HepG2 (cell line): Measurements from ENCODE around the gene ITIH1. TPM values are rescaled to one million over a fixed set of nuclear protein-coding genes. Genes with fewer than 3 reads are reported as not detected.

Experiments
- ATAC-seq: fragments of 200-7000 bp; cut with Tn5 transposase; 3 replicates; pipeline ENCODE4 v1.9.1; 2020; ENCODE audit warnings: mild to moderate bottlenecking, moderate library complexity
- BruUV-seq: library from RNA; stranded (reverse); fragments of 400-500 nt; replicated peaks from 2 replicates; lab custom pipeline; 2021; lab: Mats Ljungman, UMichigan
- CTCF ChIA-PET: fragments of 300-600 bp; formaldehyde crosslinking; extraction: SDS; loops from one replicate; lab custom pipeline; 2021; ENCODE audit warnings: low total read pairs, inconsistent platforms, low intra/inter-chr PET ratio; lab: Yijun Ruan, JAX
- POLR2A ChIA-PET: fragments of 350-600 bp; sonication (Branson Sonifier 250); formaldehyde crosslinking; loops from one replicate; lab custom pipeline; 2020; ENCODE audit warnings: antibody characterized with exemption, inconsistent platforms; lab: Yijun Ruan, JAX
- DNase-seq: peaks from one replicate; pipeline ENCODE4 v3.0.0-alpha.2; 2015; ENCODE audit warnings: low spot score
- FAIRE-seq: peaks from 3 replicates; lab custom pipeline; 2011; peaks lifted over from hg19 to GRCh38; lab: Jason Lieb, UNC
- H2AFZ ChIP-seq: one replicate; pipeline ENCODE4 v1.6.1; 2011; ENCODE audit warnings: low read length, inconsistent platforms
- H3K27ac ChIP-seq: fragments of 300-600 bp; 3 replicates; pipeline ENCODE4 v1.8.0; 2011; ENCODE audit warnings: mixed run types, mild to moderate bottlenecking, mixed read lengths, low read length, inconsistent platforms; ENCODE audit not compliant: insufficient read depth; ENCODE audit errors: extremely low read length
- H3K27me3 ChIP-seq, 2 experiments: fragments of 200-600 bp in 1 of 2; 2 replicates in 1 of 2; 3 replicates in 1 of 2; pipeline versions ENCODE4 v1.6.0 to v1.8.0; 2011; ENCODE audit warnings: low read length in 2 of 2, mild to moderate bottlenecking in 2 of 2, moderate library complexity in 2 of 2, inconsistent platforms in 1 of 2; ENCODE audit not compliant: insufficient read depth in 2 of 2, control insufficient read depth in 1 of 2
- H3K36me3 ChIP-seq, 2 experiments: fragments of 200-600 bp in 1 of 2; replicated peaks in 1 of 2; 2 replicates in 1 of 2; 3 replicates in 1 of 2; pipeline versions ENCODE4 v1.5.1 to v1.8.0; 2011; ENCODE audit warnings: low read length in 2 of 2, inconsistent platforms in 1 of 2; ENCODE audit not compliant: insufficient read depth in 2 of 2, control insufficient read depth in 1 of 2
- H3K4me1 ChIP-seq: 2 replicates; pipeline ENCODE4 v1.5.1; 2012; ENCODE audit warnings: low read length, inconsistent platforms; ENCODE audit not compliant: insufficient read depth
- H3K4me2 ChIP-seq: 2 replicates; pipeline ENCODE4 v1.6.0; 2011; ENCODE audit warnings: low read depth, low read length, inconsistent platforms
- H3K4me3 ChIP-seq, 3 experiments: fragments of 200-600 bp in 1 of 3; sonication (generic), shearing (Covaris generic) in 1 of 3; replicated peaks in 1 of 3; 2 replicates each; pipeline ENCODE4 v1.5.1; 2011 to 2016; ENCODE audit warnings: low read length in 3 of 3, inconsistent platforms in 2 of 3, low read depth in 2 of 3, mild to moderate bottlenecking in 2 of 3, control low read depth in 1 of 3, mixed read lengths in 1 of 3; ENCODE audit not compliant: insufficient read depth in 1 of 3
- H3K79me2 ChIP-seq: one replicate; pipeline ENCODE4 v1.6.1; 2011; ENCODE audit warnings: low read length, inconsistent platforms; ENCODE audit not compliant: insufficient read depth
- H3K9ac ChIP-seq: 2 replicates; pipeline ENCODE4 v1.6.0; 2011; ENCODE audit warnings: mild to moderate bottlenecking, low read depth, low read length, inconsistent platforms; ENCODE audit not compliant: insufficient read depth
- H3K9me3 ChIP-seq: 2 replicates; pipeline ENCODE4 v1.5.1; 2012; ENCODE audit warnings: mild to moderate bottlenecking, low read length
- H4K20me1 ChIP-seq: 2 replicates; pipeline ENCODE4 v1.6.0; 2011; ENCODE audit warnings: inconsistent platforms, mild to moderate bottlenecking, low read length, moderate library complexity; ENCODE audit not compliant: insufficient read depth
- AGO2 ChIP-seq: fragments of 200-400 bp; formaldehyde crosslinking; optimal IDR thresholded peaks from 2 replicates; pipeline ENCODE3; 2017; ENCODE audit warnings: mild to moderate bottlenecking, low read depth, low read length, moderate library complexity
- GFI1 ChIP-seq: sonication (generic); formaldehyde crosslinking; IDR thresholded peaks from 2 replicates; pipeline ENCODE4 v1.5.0; 2020; ENCODE audit warnings: missing genetic modification reagents, mild to moderate bottlenecking, borderline replicate concordance
- JDP2 ChIP-seq: sonication (generic); formaldehyde crosslinking; IDR thresholded peaks from 2 replicates; pipeline ENCODE4 v1.8.1; 2022; ENCODE audit warnings: missing genetic modification reagents, borderline replicate concordance
- KDM4B ChIP-seq: sonication (generic); formaldehyde crosslinking; IDR thresholded peaks from 2 replicates; pipeline ENCODE4 v1.4.0; 2020; ENCODE audit warnings: missing genetic modification reagents
- KMT2B ChIP-seq: IDR thresholded peaks from 2 replicates; pipeline ENCODE4 v1.6.1; 2016; ENCODE audit warnings: missing genetic modification reagents, missing compliant biosample characterization
- NKX3-1 ChIP-seq: sonication (generic); formaldehyde crosslinking; IDR thresholded peaks from 2 replicates; pipeline ENCODE4 v1.5.0; 2020; ENCODE audit warnings: missing genetic modification reagents
- NR1H2 ChIP-seq: sonication (generic); formaldehyde crosslinking; IDR thresholded peaks from 2 replicates; pipeline ENCODE4 v1.8.1; 2022; ENCODE audit warnings: low read depth, missing genetic modification reagents, borderline replicate concordance
- RFXAP ChIP-seq: sonication (generic); formaldehyde crosslinking; IDR thresholded peaks from 2 replicates; pipeline ENCODE4 v1.4.0; 2020; ENCODE audit warnings: missing genetic modification reagents, borderline replicate concordance
- SNAI1 ChIP-seq: sonication (generic); formaldehyde crosslinking; IDR thresholded peaks from 2 replicates; pipeline ENCODE4 v1.5.0; 2020; ENCODE audit warnings: mild to moderate bottlenecking, missing genetic modification reagents, borderline replicate concordance
- ZBTB3 ChIP-seq: sonication (generic); formaldehyde crosslinking; IDR thresholded peaks from 2 replicates; pipeline ENCODE4 v1.4.0; 2020; ENCODE audit warnings: low read depth, mild to moderate bottlenecking, moderate library complexity, missing genetic modification reagents, borderline replicate concordance
- ZFX ChIP-seq: sonication (generic); formaldehyde crosslinking; IDR thresholded peaks from 2 replicates; pipeline ENCODE4 v1.4.0; 2020; ENCODE audit warnings: mild to moderate bottlenecking, low read depth, missing genetic modification reagents, moderate library complexity
- ZKSCAN1 ChIP-seq: fragments of 150-350 bp; IDR thresholded peaks from 2 replicates; pipeline ENCODE4 v1.6.1; 2014; ENCODE audit warnings: low read length
- ZNF891 ChIP-seq: sonication (generic); formaldehyde crosslinking; IDR thresholded peaks from 2 replicates; pipeline ENCODE4 v1.5.0; 2020; ENCODE audit warnings: mild to moderate bottlenecking, missing genetic modification reagents
- WGBS: methylation state at CpG from one replicate; pipeline ENCODE4 v1.1.6; 2017; ENCODE audit warnings: low lambda C conversion rate; 5-methylcytosine and 5-hydroxymethylcytosine counted together
- in situ Hi-C: cut with HindIII; loops from 2 replicates; pipeline ENCODE4 v1.10.0; 2017; ENCODE audit warnings: low pct_unique_long_range_greater_than_20kb; ENCODE audit not compliant: extremely low pct_ligation_motif_present
- intact Hi-C: fragments of 100-400 bp; cut with micrococcal nuclease; formaldehyde crosslinking; loops from one replicate; pipeline ENCODE4 v1.10.0; 2022; ENCODE audit not compliant: unreplicated experiment
- polyA plus RNA-seq, 8 experiments: library from polyadenylated mRNA; depleted of rRNA in 3 of 8; stranded (reverse) in 7 of 8; unstranded in 1 of 8; fragments of >200 nt; fragmentation: Illumina TruSeq in 4 of 8; extraction: Trizol in 4 of 8; gene quantifications; 2 replicates each; pipeline versions ENCODE4 v1.2.1 to v1.2.3, GENCODE V29; 2011 to 2016; ENCODE audit warnings: low read depth in 4 of 8, missing spikeins in 1 of 8, mixed read lengths in 1 of 8; ENCODE audit not compliant: insufficient read depth in 1 of 8
- total RNA-seq, 5 experiments: library from RNA; depleted of rRNA; stranded (reverse); fragments of >200 nt; fragmentation: Illumina TruSeq; extraction: Trizol; gene quantifications; 2 replicates each; pipeline ENCODE4 v1.2.3, GENCODE V29; 2016; ENCODE audit warnings: low read depth in 1 of 5
- TF ChIP-seq, protein P1 (sequence below): sonication (generic); formaldehyde crosslinking; IDR thresholded peaks from 2 replicates; pipeline ENCODE4 v1.5.1; 2020; ENCODE audit warnings: mild to moderate bottlenecking, moderate library complexity, missing genetic modification reagents
- TF ChIP-seq, protein P2 (sequence below): sonication (generic); formaldehyde crosslinking; IDR thresholded peaks from 2 replicates; pipeline ENCODE4 v1.4.0; 2020; ENCODE audit warnings: low read depth, missing genetic modification reagents
- TF ChIP-seq, protein P3 (sequence below): IDR thresholded peaks from 2 replicates; pipeline ENCODE4 v1.4.0; 2020; ENCODE audit warnings: mild to moderate bottlenecking, missing genetic modification reagents

ITIH1 gene
- total and polyA plus RNA-seq, 2 of the 13 experiments (the other 11 are each of a cell fraction or from before 2014, with no cell fraction given) = 12.3 to 19.6 TPM

DNA sequence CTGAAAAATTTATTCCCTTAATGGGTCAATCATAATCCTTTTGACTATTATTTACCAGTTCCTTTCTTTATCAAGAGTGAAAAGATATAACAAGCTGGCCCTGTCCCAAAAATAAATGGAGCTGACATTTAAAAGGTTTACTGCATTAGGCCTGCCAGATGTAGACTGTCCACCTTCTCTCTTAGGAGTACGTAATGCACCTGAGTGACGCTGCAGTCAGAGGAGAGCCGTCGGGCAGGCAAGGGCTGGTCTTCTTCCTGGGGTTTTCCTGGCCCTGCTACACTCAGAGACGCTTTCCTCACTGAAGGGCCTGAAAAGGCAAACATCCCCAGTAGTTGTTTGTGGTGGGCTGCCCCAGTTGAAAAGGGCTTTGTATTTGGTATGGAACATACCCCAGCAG is 34.2 kb upstream of the ITIH1 start:
- no peaks in the 10 kb centered on the region for H3K79me2 ChIP-seq
- FAIRE-seq (no peak), DNase-seq (no peak), ATAC-seq (no peak)
- H3K27me3 ChIP-seq = no peaks in the 10 kb centered on the region
- no peak overlapping the region for H2AFZ ChIP-seq
- H3K9me3 ChIP-seq = no peaks in the 10 kb centered on the region
- H4K20me1 ChIP-seq = no peaks in the 10 kb centered on the region
- POLR2A ChIA-PET = interaction anchor here (0.8 to 2.0 kb wide), 3 partner anchors 38 to 56 kb away, joined by 4 to 6 read pairs (median 5); partner anchors contain the start of genes GLT8D1 and ITIH3
- no peak overlapping the region for H3K4me2 ChIP-seq
- intact Hi-C loops (loop anchor here (2.0 to 10.0 kb wide), 2 partner anchors 78 to 332 kb away; no protein-coding TSS in a partner anchor), in situ Hi-C loops (no loop called here)
- H3K4me1 ChIP-seq = peaks cover 30% of the 10 kb centered on the region
- no TSS peak for BruUV-seq
- no peak overlapping the region for H3K4me3 ChIP-seq
- peaks cover 11 to 48% of the 10 kb centered on the region in 2 experiments for H3K36me3 ChIP-seq
- H3K9ac ChIP-seq = no peak overlapping the region
- WGBS = 97% methylated on average over 5 of the region's 5 CpGs
- CTCF ChIA-PET = interaction anchor here (1.1 to 2.7 kb wide), 3 partner anchors 49 to 78 kb away, joined by 3 to 29 read pairs (median 13); no protein-coding TSS in a partner anchor
- H3K27ac ChIP-seq = no peak overlapping the region
- TF ChIP-seq KDM4B (CRISPR knock-in tag) (no peak), AGO2 (no peak), ZBTB3 (CRISPR knock-in tag) (no peak), JDP2 (no peak), GFI1 (CRISPR knock-in tag) (no peak), ZFX (no peak), ZKSCAN1 (no peak), NR1H2 (CRISPR knock-in tag) (no peak), RFXAP (CRISPR knock-in tag) (no peak), KMT2B (no peak), NKX3-1 (CRISPR knock-in tag) (no peak), SNAI1 (CRISPR knock-in tag) (no peak), ZNF891 (CRISPR knock-in tag) (no peak)
- TF ChIP-seq, protein P1, sequence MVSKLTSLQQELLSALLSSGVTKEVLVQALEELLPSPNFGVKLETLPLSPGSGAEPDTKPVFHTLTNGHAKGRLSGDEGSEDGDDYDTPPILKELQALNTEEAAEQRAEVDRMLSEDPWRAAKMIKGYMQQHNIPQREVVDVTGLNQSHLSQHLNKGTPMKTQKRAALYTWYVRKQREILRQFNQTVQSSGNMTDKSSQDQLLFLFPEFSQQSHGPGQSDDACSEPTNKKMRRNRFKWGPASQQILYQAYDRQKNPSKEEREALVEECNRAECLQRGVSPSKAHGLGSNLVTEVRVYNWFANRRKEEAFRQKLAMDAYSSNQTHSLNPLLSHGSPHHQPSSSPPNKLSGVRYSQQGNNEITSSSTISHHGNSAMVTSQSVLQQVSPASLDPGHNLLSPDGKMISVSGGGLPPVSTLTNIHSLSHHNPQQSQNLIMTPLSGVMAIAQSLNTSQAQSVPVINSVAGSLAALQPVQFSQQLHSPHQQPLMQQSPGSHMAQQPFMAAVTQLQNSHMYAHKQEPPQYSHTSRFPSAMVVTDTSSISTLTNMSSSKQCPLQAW (CRISPR knock-in tag) = no peak
- TF ChIP-seq, protein P2, sequence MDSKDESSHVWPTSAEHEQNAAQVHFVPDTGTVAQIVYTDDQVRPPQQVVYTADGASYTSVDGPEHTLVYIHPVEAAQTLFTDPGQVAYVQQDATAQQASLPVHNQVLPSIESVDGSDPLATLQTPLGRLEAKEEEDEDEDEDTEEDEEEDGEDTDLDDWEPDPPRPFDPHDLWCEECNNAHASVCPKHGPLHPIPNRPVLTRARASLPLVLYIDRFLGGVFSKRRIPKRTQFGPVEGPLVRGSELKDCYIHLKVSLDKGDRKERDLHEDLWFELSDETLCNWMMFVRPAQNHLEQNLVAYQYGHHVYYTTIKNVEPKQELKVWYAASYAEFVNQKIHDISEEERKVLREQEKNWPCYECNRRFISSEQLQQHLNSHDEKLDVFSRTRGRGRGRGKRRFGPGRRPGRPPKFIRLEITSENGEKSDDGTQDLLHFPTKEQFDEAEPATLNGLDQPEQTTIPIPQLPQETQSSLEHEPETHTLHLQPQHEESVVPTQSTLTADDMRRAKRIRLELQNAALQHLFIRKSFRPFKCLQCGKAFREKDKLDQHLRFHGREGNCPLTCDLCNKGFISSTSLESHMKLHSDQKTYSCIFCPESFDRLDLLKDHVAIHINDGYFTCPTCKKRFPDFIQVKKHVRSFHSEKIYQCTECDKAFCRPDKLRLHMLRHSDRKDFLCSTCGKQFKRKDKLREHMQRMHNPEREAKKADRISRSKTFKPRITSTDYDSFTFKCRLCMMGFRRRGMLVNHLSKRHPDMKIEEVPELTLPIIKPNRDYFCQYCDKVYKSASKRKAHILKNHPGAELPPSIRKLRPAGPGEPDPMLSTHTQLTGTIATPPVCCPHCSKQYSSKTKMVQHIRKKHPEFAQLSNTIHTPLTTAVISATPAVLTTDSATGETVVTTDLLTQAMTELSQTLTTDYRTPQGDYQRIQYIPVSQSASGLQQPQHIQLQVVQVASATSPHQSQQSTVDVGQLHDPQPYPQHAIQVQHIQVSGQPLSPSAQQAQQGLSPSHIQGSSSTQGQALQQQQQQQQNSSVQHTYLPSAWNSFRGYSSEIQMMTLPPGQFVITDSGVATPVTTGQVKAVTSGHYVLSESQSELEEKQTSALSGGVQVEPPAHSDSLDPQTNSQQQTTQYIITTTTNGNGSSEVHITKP (CRISPR knock-in tag) = no peak
- TF ChIP-seq, protein P3, sequence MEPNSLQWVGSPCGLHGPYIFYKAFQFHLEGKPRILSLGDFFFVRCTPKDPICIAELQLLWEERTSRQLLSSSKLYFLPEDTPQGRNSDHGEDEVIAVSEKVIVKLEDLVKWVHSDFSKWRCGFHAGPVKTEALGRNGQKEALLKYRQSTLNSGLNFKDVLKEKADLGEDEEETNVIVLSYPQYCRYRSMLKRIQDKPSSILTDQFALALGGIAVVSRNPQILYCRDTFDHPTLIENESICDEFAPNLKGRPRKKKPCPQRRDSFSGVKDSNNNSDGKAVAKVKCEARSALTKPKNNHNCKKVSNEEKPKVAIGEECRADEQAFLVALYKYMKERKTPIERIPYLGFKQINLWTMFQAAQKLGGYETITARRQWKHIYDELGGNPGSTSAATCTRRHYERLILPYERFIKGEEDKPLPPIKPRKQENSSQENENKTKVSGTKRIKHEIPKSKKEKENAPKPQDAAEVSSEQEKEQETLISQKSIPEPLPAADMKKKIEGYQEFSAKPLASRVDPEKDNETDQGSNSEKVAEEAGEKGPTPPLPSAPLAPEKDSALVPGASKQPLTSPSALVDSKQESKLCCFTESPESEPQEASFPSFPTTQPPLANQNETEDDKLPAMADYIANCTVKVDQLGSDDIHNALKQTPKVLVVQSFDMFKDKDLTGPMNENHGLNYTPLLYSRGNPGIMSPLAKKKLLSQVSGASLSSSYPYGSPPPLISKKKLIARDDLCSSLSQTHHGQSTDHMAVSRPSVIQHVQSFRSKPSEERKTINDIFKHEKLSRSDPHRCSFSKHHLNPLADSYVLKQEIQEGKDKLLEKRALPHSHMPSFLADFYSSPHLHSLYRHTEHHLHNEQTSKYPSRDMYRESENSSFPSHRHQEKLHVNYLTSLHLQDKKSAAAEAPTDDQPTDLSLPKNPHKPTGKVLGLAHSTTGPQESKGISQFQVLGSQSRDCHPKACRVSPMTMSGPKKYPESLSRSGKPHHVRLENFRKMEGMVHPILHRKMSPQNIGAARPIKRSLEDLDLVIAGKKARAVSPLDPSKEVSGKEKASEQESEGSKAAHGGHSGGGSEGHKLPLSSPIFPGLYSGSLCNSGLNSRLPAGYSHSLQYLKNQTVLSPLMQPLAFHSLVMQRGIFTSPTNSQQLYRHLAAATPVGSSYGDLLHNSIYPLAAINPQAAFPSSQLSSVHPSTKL (CRISPR knock-in tag) = no peak
